Testis (tissue), 2 donors: ENCODE data around the gene ALG13.

Source experiments
- CTCF ChIP-seq, 3 experiments: fragments of 450-650 bp in 2 of 3; fragments of 200-600 bp in 1 of 3; sonication (generic) in 1 of 3; IDR thresholded peaks; one replicate each; pipeline ENCODE4 v1.5.1; 2016 to 2019; ENCODE audit warnings: antibody characterized with exemption in 3 of 3, mild to moderate bottlenecking in 2 of 3, moderate library complexity in 1 of 3
- POLR2A ChIP-seq: fragments of 450-650 bp; IDR thresholded peaks from one replicate; pipeline ENCODE4 v1.6.1; 2017; ENCODE audit warnings: antibody characterized with exemption, mild to moderate bottlenecking, moderate library complexity

GRCh38 chrX:111728096-111728495 is 47.1 kb downstream of the ALG13 start:
- TF ChIP-seq CTCF (IDR thresholded peaks at IDR 0.05) (no peak), POLR2A (no peak)
